Limb (tissue), 2 donors: ENCODE data around the gene ITGB4.

Experiments used
- DNase-seq, 2 donors: peaks; one replicate each; pipeline ENCODE4 v3.0.0-alpha.2; 2016; ENCODE audit errors: extremely low spot score in 2 of 2

Gene ITGB4

GRCh38 chr17:75785016-75785890 lies 64.0 kb downstream of the ITGB4 start:
- DNase-seq, result peak; percentile 89 to 98

- DNase-seq, result no peak
Measured at GRCh38 chr17:75791254-75791653, 70.0 kb downstream of the ITGB4 start.

- DNase-seq, result no peak
Measured at GRCh38 chr17:75793460-75793859, 72.2 kb downstream of the ITGB4 start.

- DNase-seq, result no peak
Measured at GRCh38 chr17:75795820-75796607, 74.8 kb downstream of the ITGB4 start.

- no peak for DNase-seq
Measured at GRCh38 chr17:75799402-75799801, 78.1 kb downstream of the ITGB4 start.

GRCh38 chr17:75803883-75804282 lies 82.6 kb downstream of the ITGB4 start:
- DNase-seq, result no peak

GRCh38 chr17:75806822-75807500 lies 85.7 kb downstream of the ITGB4 start:
- no peak for DNase-seq
